K562 (cell line): Measurements from ENCODE around the gene GAPVD1. TPM values are rescaled to one million over a fixed set of nuclear protein-coding genes. Genes with fewer than 3 reads are reported as not detected.

Source experiments
- ATAC-seq: fragments of 200-7000 bp; cut with Tn5 transposase; 3 replicates; pipeline ENCODE4 v1.9.1; 2020; ENCODE audit warnings: moderate library complexity
- BruUV-seq: library from RNA; stranded (reverse); fragments of 400-500 nt; replicated peaks from 2 replicates; lab custom pipeline; 2021; lab: Mats Ljungman, UMichigan
- CTCF ChIA-PET: fragments of 300-600 bp; formaldehyde crosslinking; extraction: SDS; loops from one replicate; lab custom pipeline; 2021; ENCODE audit warnings: low intra/inter-chr PET ratio; lab: Yijun Ruan, JAX
- POLR2A ChIA-PET: fragments of 300-600, 350-650 bp; sonication (Branson Sonifier 250); formaldehyde crosslinking; extraction: SDS; loops from one replicate; lab custom pipeline; 2021; ENCODE audit warnings: antibody characterized with exemption, inconsistent platforms; lab: Yijun Ruan, JAX
- DNase-seq, 4 experiments: peaks; one replicate each; pipeline versions ENCODE4 v3.0.0 to v3.0.0-alpha.2; 2011 to 2018; ENCODE audit warnings: low spot score in 3 of 4, mixed read lengths in 3 of 4; ENCODE audit errors: extremely low read depth in 1 of 4
- FAIRE-seq: peaks from 2 replicates; lab custom pipeline; 2011; peaks lifted over from hg19 to GRCh38; lab: Jason Lieb, UNC
- H2AFZ ChIP-seq: 2 replicates; pipeline ENCODE4 v1.6.0; 2011; ENCODE audit warnings: low read depth, low read length, control low read depth, inconsistent platforms
- H3K27ac ChIP-seq: fragments of 200-600 bp; 3 replicates; pipeline ENCODE4 v1.8.0; 2011; ENCODE audit warnings: low read depth, mild to moderate bottlenecking, control low read depth, inconsistent platforms, low read length, moderate library complexity, mixed read lengths; ENCODE audit errors: extremely low read depth
- H3K27me3 ChIP-seq, 2 experiments: fragments of 300-600 bp in 1 of 2; 2 replicates in 1 of 2; 3 replicates in 1 of 2; pipeline versions ENCODE4 v1.6.0 to v1.8.0; 2011; ENCODE audit warnings: inconsistent platforms in 2 of 2, low read length in 2 of 2, mild to moderate bottlenecking in 1 of 2, mixed read lengths in 1 of 2, moderate library complexity in 1 of 2; ENCODE audit not compliant: control insufficient read depth in 2 of 2, insufficient read depth in 2 of 2
- H3K36me3 ChIP-seq: fragments of 300-600 bp; 3 replicates; pipeline ENCODE4 v1.8.0; 2011; ENCODE audit warnings: mild to moderate bottlenecking, low read length, inconsistent platforms; ENCODE audit not compliant: control insufficient read depth, insufficient read depth
- H3K4me1 ChIP-seq, 2 experiments: fragments of 200-600 bp in 1 of 2; replicated peaks in 1 of 2; 2 replicates in 1 of 2; 3 replicates in 1 of 2; pipeline versions ENCODE4 v1.5.1 to v1.8.0; 2011; ENCODE audit warnings: inconsistent platforms in 2 of 2, low read length in 2 of 2, mild to moderate bottlenecking in 1 of 2, mixed read lengths in 1 of 2, moderate library complexity in 1 of 2; ENCODE audit not compliant: control insufficient read depth in 2 of 2, insufficient read depth in 2 of 2
- H3K4me2 ChIP-seq: 2 replicates; pipeline ENCODE4 v1.6.1; 2011; ENCODE audit warnings: low read length, control low read depth, inconsistent platforms, mixed read lengths; ENCODE audit not compliant: insufficient read depth
- H3K4me3 ChIP-seq: fragments of 200-600 bp; sonication (generic), shearing (Covaris generic); 2 replicates; pipeline ENCODE4 v1.5.1; 2016; ENCODE audit warnings: control low read depth, inconsistent platforms
- H3K79me2 ChIP-seq: fragments of 200-600 bp; 3 replicates; pipeline ENCODE4 v1.8.0; 2011; ENCODE audit warnings: low read length, inconsistent platforms; ENCODE audit not compliant: control insufficient read depth, insufficient read depth
- H3K9ac ChIP-seq, 2 experiments: 2 replicates each; pipeline versions ENCODE4 v1.6.0 to v1.6.1; 2011; ENCODE audit warnings: low read depth in 2 of 2, low read length in 2 of 2, control low read depth in 1 of 2, inconsistent platforms in 1 of 2, mild to moderate bottlenecking in 1 of 2, mixed read lengths in 1 of 2; ENCODE audit not compliant: insufficient read depth in 1 of 2
- H3K9me1 ChIP-seq: one replicate; pipeline ENCODE4 v1.6.0; 2011; ENCODE audit warnings: inconsistent platforms, mild to moderate bottlenecking, low read length, moderate library complexity; ENCODE audit not compliant: control insufficient read depth, insufficient read depth
- H3K9me3 ChIP-seq: replicated peaks from 2 replicates; pipeline ENCODE4 v1.5.1; 2011; ENCODE audit warnings: low read depth, low read length, inconsistent platforms; ENCODE audit not compliant: control insufficient read depth, insufficient read depth
- H4K20me1 ChIP-seq: replicated peaks from 2 replicates; pipeline ENCODE4 v1.6.1; 2011; ENCODE audit warnings: low read length, inconsistent platforms, mixed read lengths; ENCODE audit not compliant: control insufficient read depth, insufficient read depth
- MCM7 ChIP-seq, 2 experiments: fragments of 450-650 bp; IDR thresholded peaks; 2 replicates each; pipeline ENCODE4 v1.6.1; 2016 to 2018
- WGBS: fragments of 100-300 bp; shearing (Covaris generic); methylation state at CpG from one replicate; pipeline ENCODE4 v1.1.6; 2016; ENCODE audit warnings: low coverage, mixed read lengths; ENCODE audit not compliant: insufficient coverage; ENCODE audit errors: missing lambda C conversion rate; 5-methylcytosine and 5-hydroxymethylcytosine counted together
- in situ Hi-C: fragments of 300-500 bp; cut with MboI; formaldehyde crosslinking; loops from 4 replicates; pipeline ENCODE4 v1.15.0; 2018; ENCODE audit warnings: inconsistent platforms, mixed read lengths
- intact Hi-C: fragments of 100-400 bp; cut with micrococcal nuclease; formaldehyde crosslinking; loops from 2 replicates; pipeline ENCODE4 v1.14.2; 2022
- polyA plus RNA-seq, 8 experiments: library from polyadenylated mRNA; depleted of rRNA in 4 of 8; stranded (reverse) in 5 of 8; unstranded in 3 of 8; fragments of >200 nt; fragmentation: Nextera tagmentation in 2 of 8; fragmentation: Illumina TruSeq in 1 of 8; extraction: Ambion mirVana in 2 of 8; extraction: Trizol in 1 of 8; gene quantifications; 2 replicates each; pipeline versions ENCODE4 v1.2.1 to v1.2.3, GENCODE V29; 2011 to 2014; ENCODE audit warnings: inconsistent platforms in 1 of 8, missing spikeins in 1 of 8
- total RNA-seq, 7 experiments: library from RNA; depleted of rRNA in 6 of 7; stranded (reverse); fragments of >200 nt in 6 of 7; fragmentation: Illumina TruSeq in 2 of 7; extraction: Trizol in 2 of 7; gene quantifications; 2 replicates each; pipeline versions ENCODE4 v1.2.1 to v1.2.3, GENCODE V29; 2011 to 2021; ENCODE audit warnings: low replicate concordance in 1 of 7
- TF ChIP-seq, protein P1 (sequence below): fragments of 450-650 bp; IDR thresholded peaks from 2 replicates; pipeline ENCODE4 v1.6.1; 2018; ENCODE audit not compliant: partially characterized antibody

GAPVD1 gene
- total and polyA plus RNA-seq, 9 of the 15 experiments (the other 6 are each of a cell fraction or from before 2014, with no cell fraction given) = 9.5 to 66.1 (median 45.5) TPM

DNA sequence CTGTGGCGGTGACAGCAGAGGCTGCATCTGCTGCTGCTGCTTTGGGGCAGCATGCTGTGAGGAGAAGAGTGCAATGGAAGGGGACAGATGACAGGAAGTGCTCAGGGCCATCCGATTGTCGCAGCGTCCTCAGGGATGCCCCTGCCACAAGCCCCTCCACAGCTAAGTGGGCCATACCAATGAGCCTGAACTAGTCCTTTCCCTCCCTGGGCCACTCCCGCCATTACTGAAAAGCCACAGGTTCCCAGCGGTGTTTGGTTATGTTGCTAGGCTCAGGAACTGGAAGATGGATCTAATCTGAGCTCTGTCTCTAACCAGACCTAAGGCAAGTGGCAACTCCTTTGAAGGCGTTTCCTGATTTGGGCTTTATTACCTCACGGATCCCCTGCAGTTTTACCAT, 109.2 kb downstream of the GAPVD1 start:
- H3K9me3 ChIP-seq = no peaks in the 10 kb centered on the region
- H3K9ac ChIP-seq = no peak overlapping the region
- in situ Hi-C loops = loop anchor here (5.0 kb wide), 3 partner anchors 113 to 598 kb away; partner anchors contain the start of genes NR6A1 and WDR38
- CTCF ChIA-PET = no interaction called here
- H3K79me2 ChIP-seq = no peaks in the 10 kb centered on the region
- FAIRE-seq (no peak), DNase-seq (no peak), ATAC-seq (no peak; the same call in 2 of the 3 replicates)
- TF ChIP-seq, protein P1, sequence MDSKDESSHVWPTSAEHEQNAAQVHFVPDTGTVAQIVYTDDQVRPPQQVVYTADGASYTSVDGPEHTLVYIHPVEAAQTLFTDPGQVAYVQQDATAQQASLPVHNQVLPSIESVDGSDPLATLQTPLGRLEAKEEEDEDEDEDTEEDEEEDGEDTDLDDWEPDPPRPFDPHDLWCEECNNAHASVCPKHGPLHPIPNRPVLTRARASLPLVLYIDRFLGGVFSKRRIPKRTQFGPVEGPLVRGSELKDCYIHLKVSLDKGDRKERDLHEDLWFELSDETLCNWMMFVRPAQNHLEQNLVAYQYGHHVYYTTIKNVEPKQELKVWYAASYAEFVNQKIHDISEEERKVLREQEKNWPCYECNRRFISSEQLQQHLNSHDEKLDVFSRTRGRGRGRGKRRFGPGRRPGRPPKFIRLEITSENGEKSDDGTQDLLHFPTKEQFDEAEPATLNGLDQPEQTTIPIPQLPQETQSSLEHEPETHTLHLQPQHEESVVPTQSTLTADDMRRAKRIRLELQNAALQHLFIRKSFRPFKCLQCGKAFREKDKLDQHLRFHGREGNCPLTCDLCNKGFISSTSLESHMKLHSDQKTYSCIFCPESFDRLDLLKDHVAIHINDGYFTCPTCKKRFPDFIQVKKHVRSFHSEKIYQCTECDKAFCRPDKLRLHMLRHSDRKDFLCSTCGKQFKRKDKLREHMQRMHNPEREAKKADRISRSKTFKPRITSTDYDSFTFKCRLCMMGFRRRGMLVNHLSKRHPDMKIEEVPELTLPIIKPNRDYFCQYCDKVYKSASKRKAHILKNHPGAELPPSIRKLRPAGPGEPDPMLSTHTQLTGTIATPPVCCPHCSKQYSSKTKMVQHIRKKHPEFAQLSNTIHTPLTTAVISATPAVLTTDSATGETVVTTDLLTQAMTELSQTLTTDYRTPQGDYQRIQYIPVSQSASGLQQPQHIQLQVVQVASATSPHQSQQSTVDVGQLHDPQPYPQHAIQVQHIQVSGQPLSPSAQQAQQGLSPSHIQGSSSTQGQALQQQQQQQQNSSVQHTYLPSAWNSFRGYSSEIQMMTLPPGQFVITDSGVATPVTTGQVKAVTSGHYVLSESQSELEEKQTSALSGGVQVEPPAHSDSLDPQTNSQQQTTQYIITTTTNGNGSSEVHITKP = peak; percentile 28
- no peak for TF ChIP-seq MCM7 (IDR thresholded peaks at IDR 0.05)
- H3K4me2 ChIP-seq = no peak overlapping the region
- peaks cover 3 to 14% of the 10 kb centered on the region in 2 experiments; a peak in 3 of 5 replicates for H3K4me1 ChIP-seq
- BruUV-seq = no TSS peak
- no peak overlapping the region for H3K4me3 ChIP-seq
- no peaks in the 10 kb centered on the region for H4K20me1 ChIP-seq
- POLR2A ChIA-PET = interaction anchor here (2.3 to 3.5 kb wide), 2 partner anchors 130 to 136 kb away, joined by 6 to 14 read pairs; partner anchors contain the start of gene HSPA5
- peaks cover 16% of the 10 kb centered on the region; the same call in 1 of the 3 replicates for H3K36me3 ChIP-seq
- no peak overlapping the region for H2AFZ ChIP-seq
- H3K27me3 ChIP-seq = no peaks in the 10 kb centered on the region
- no peak overlapping the region for H3K27ac ChIP-seq
- H3K9me1 ChIP-seq = no peaks in the 10 kb centered on the region
- intact Hi-C loops = loop anchor here (5.0 kb wide), 2 partner anchors 228 to 518 kb away; partner anchors contain the start of genes SCAI and WDR38
- 58% methylated on average over 8 of the region's 8 CpGs for WGBS
